ENCODE data around the gene SLC44A2. TPM values are rescaled to one million over a fixed set of nuclear protein-coding genes. Genes with fewer than 3 reads are reported as not detected.

The SLC44A2 gene
- total RNA-seq, 1 experiment from 2014 or later, result 1.6 TPM

- no peak for DNase-seq (ENCODE audit: low read depth)
These were observed 55.3 kb downstream of the SLC44A2 start for GRCh38 chr19:10680545-10681135.

GRCh38 chr19:10681658-10682057 is 56.3 kb downstream of the SLC44A2 start:
- DNase-seq (ENCODE audit: low read depth), result no peak

GRCh38 chr19:10682397-10683063 is 57.2 kb downstream of the SLC44A2 start:
- no peak for DNase-seq (ENCODE audit: low read depth)

GRCh38 chr19:10683064-10683426 is 57.7 kb downstream of the SLC44A2 start:
- DNase-seq (ENCODE audit: low read depth), result no peak

- no peak for DNase-seq (ENCODE audit: low read depth)
These were observed 58.2 kb downstream of the SLC44A2 start for GRCh38 chr19:10683582-10683981.

GRCh38 chr19:10685210-10685609 is 59.9 kb downstream of the SLC44A2 start:
- DNase-seq (ENCODE audit: low read depth), result no peak

- no peak for DNase-seq (ENCODE audit: low read depth)
These were observed 60.8 kb downstream of the SLC44A2 start for GRCh38 chr19:10686193-10686592.

GRCh38 chr19:10686661-10687517 is 61.5 kb downstream of the SLC44A2 start:
- no peak for DNase-seq (ENCODE audit: low read depth)

- DNase-seq (ENCODE audit: low read depth), result no peak
These were observed 62.4 kb downstream of the SLC44A2 start for GRCh38 chr19:10687518-10688288.

- no peak for DNase-seq (ENCODE audit: low read depth)
These were observed 63.4 kb downstream of the SLC44A2 start for GRCh38 chr19:10688545-10689280.

- DNase-seq (ENCODE audit: low read depth), result no peak
These were observed 65.0 kb downstream of the SLC44A2 start for GRCh38 chr19:10690341-10690781.

- DNase-seq (ENCODE audit: low read depth), result no peak
These were observed 66.0 kb downstream of the SLC44A2 start for GRCh38 chr19:10691178-10691881.

GRCh38 chr19:10691883-10692282 is 66.5 kb downstream of the SLC44A2 start:
- DNase-seq (ENCODE audit: low read depth), result no peak

- DNase-seq (ENCODE audit: low read depth), result no peak
These were observed 67.4 kb downstream of the SLC44A2 start for GRCh38 chr19:10692673-10693264.

Other genes starting within 250 kb of the SLC44A2 start
- gene TYK2, start 245.0 kb upstream of the SLC44A2 start, total RNA-seq (2014; rRNA removed; shearing (Covaris generic)), result 64.3 and 80.5 TPM in 2 replicates
- 526 and 530 TPM in 2 replicates for gene CDC37, start 222.0 kb upstream of the SLC44A2 start, total RNA-seq (2014; rRNA removed; shearing (Covaris generic))
- gene PDE4A, start 205.0 kb upstream of the SLC44A2 start, total RNA-seq (2014; rRNA removed; shearing (Covaris generic)), result 3.9 and 9.2 TPM in 2 replicates
- 72.1 and 76.0 TPM in 2 replicates for gene KEAP1, start 122.2 kb upstream of the SLC44A2 start, total RNA-seq (2014; rRNA removed; shearing (Covaris generic))
- gene S1PR5, start 108.1 kb upstream of the SLC44A2 start, total RNA-seq (2014; rRNA removed; shearing (Covaris generic)), result 1.2 and 1.8 TPM in 2 replicates
- gene ATG4D, start 81.6 kb upstream of the SLC44A2 start, total RNA-seq (2014; rRNA removed; shearing (Covaris generic)), result 31.8 and 36.8 TPM in 2 replicates
- 33.9 and 56.1 TPM in 2 replicates for gene KRI1, start 59.5 kb upstream of the SLC44A2 start, total RNA-seq (2014; rRNA removed; shearing (Covaris generic))
- 6.3 and 14.5 TPM in 2 replicates for gene CDKN2D, start 56.6 kb upstream of the SLC44A2 start, total RNA-seq (2014; rRNA removed; shearing (Covaris generic))
- gene AP1M2, start 38.2 kb upstream of the SLC44A2 start, total RNA-seq (2014; rRNA removed; shearing (Covaris generic)), result 5.8 and 8.6 TPM in 2 replicates
- 169 and 184 TPM in 2 replicates for gene ILF3, start 28.8 kb downstream of the SLC44A2 start, total RNA-seq (2014; rRNA removed; shearing (Covaris generic))
- gene QTRT1, start 75.9 kb downstream of the SLC44A2 start, total RNA-seq (2014; rRNA removed; shearing (Covaris generic)), result 41.2 and 42.2 TPM in 2 replicates
- 54.9 and 68.0 TPM in 2 replicates for gene DNM2, start 92.5 kb downstream of the SLC44A2 start, total RNA-seq (2014; rRNA removed; shearing (Covaris generic))
- gene TMED1, start 210.7 kb downstream of the SLC44A2 start, total RNA-seq (2014; rRNA removed; shearing (Covaris generic)), result 49.2 and 55.8 TPM in 2 replicates
- gene C19orf38, start 222.9 kb downstream of the SLC44A2 start, total RNA-seq (2014; rRNA removed; shearing (Covaris generic)), result not detected in 2 replicates
- gene CARM1, start 246.0 kb downstream of the SLC44A2 start, total RNA-seq (2014; rRNA removed; shearing (Covaris generic)), result 33.8 and 47.1 TPM in 2 replicates

All from HT1080 (cell line).